Activated CD8-positive, alpha-beta T cell treated with anti-CD3 and anti-CD28 coated beads for 36 hours (primary cell): ENCODE results near the gene SLC5A2. TPM values are rescaled to one million over a fixed set of nuclear protein-coding genes. Genes with fewer than 3 reads are reported as not detected.

ENCODE experiments used
- total RNA-seq, 2 experiments: library from RNA; stranded (reverse); gene quantifications; one replicate each; pipeline ENCODE4 v1.2.3, GENCODE V29; 2021

SLC5A2 gene
- total RNA-seq, 2 experiments from 2014 or later: not detected

Other genes with a start within 250 kb of the SLC5A2 start
- gene ITGAM, start 223.1 kb upstream of the SLC5A2 start, total RNA-seq: under 1 TPM; 0.88 to 0.96 TPM
- 1 to 10 TPM; 4.4 to 5.4 TPM for gene ITGAX, start 127.9 kb upstream of the SLC5A2 start, total RNA-seq
- gene ITGAD, start 89.8 kb upstream of the SLC5A2 start, total RNA-seq: not detected
- not detected for gene COX6A2, start 54.8 kb upstream of the SLC5A2 start, total RNA-seq
- gene ZNF843, start 40.3 kb upstream of the SLC5A2 start, total RNA-seq: not detected
- 10 to 100 TPM in 1 of 2 experiments, 1 to 10 TPM in 1; 8.2 to 10.0 TPM for gene ARMC5, start 23.6 kb upstream of the SLC5A2 start, total RNA-seq
- gene TGFB1I1, start 11.0 kb upstream of the SLC5A2 start, total RNA-seq: 1 to 10 TPM in 1 of 2 experiments, under 1 TPM in 1; 0.92 to 1.2 TPM
- gene RUSF1, start 25.3 kb downstream of the SLC5A2 start, total RNA-seq: 10 to 100 TPM; 35.8 to 36.7 TPM
- gene AHSP, start 44.8 kb downstream of the SLC5A2 start, total RNA-seq: not detected